HUES64 (cell line): Measurements from ENCODE around the gene TMEM132D.
"Not testable (repeated sequence)": the region's sequence is repeated elsewhere in the genome, so short reads cannot be mapped to it uniquely, and the experiment has no call there.

Source experiments
- H3K27ac ChIP-seq: 2 replicates; pipeline ENCODE4 v1.7.0; 2013; ENCODE audit warnings: low read depth, low read length, inconsistent platforms
- H3K27me3 ChIP-seq: 2 replicates; pipeline ENCODE4 v1.6.1; 2013; ENCODE audit warnings: mild to moderate bottlenecking, low read length; ENCODE audit not compliant: insufficient read depth
- H3K36me3 ChIP-seq: 2 replicates; pipeline ENCODE4 v1.6.1; 2013; ENCODE audit warnings: mild to moderate bottlenecking, low read length; ENCODE audit not compliant: insufficient read depth
- H3K4me1 ChIP-seq: 2 replicates; pipeline ENCODE4 v1.6.1; 2013; ENCODE audit warnings: mild to moderate bottlenecking, low read length, moderate library complexity; ENCODE audit not compliant: insufficient read depth
- H3K4me3 ChIP-seq: 2 replicates; pipeline ENCODE4 v1.5.1; 2013; ENCODE audit warnings: mild to moderate bottlenecking, low read length, moderate library complexity
- H3K9ac ChIP-seq: 2 replicates; pipeline ENCODE4 v1.6.1; 2013; ENCODE audit warnings: mild to moderate bottlenecking, low read depth, low read length
- H3K9me3 ChIP-seq: 2 replicates; pipeline ENCODE4 v1.6.1; 2013; ENCODE audit warnings: low read depth, low read length; ENCODE audit not compliant: insufficient read depth
- WGBS: fragments of 150-250, 120-280 bp; methylation state at CpG from one replicate; pipeline ENCODE4 v1.1.7; 2013; ENCODE audit warnings: missing lambda C conversion rate; 5-methylcytosine and 5-hydroxymethylcytosine counted together

TMEM132D gene

GRCh38 chr12:129561304-129561703, 342.5 kb downstream of the TMEM132D start:
- Histone ChIP-seq H3K36me3 (no peaks in the 10 kb centered on the region), H3K9ac (no peak overlapping the region), H3K27ac (no peak overlapping the region), H3K9me3 (peaks cover 6% of the 10 kb centered on the region; the same call in 1 of the 2 replicates), H3K4me1 (no peaks in the 10 kb centered on the region), H3K4me3 (no peak overlapping the region), H3K27me3 (no peaks in the 10 kb centered on the region)
- 98% methylated on average over 1 of the region's 2 CpGs for WGBS

GRCh38 chr12:129559776-129560175, 344.0 kb downstream of the TMEM132D start:
- 93% methylated on average over 4 of the region's 4 CpGs for WGBS
- Histone ChIP-seq H3K4me3 (no peak overlapping the region), H3K27me3 (no peaks in the 10 kb centered on the region), H3K27ac (no peak overlapping the region), H3K9me3 (no peaks in the 10 kb centered on the region), H3K4me1 (no peaks in the 10 kb centered on the region), H3K36me3 (no peaks in the 10 kb centered on the region), H3K9ac (no peak overlapping the region)

GRCh38 chr12:129558036-129558435, 345.8 kb downstream of the TMEM132D start:
- no peak overlapping the region for H3K4me3 ChIP-seq
- no peak overlapping the region for H3K9ac ChIP-seq
- H3K27me3 ChIP-seq: no peaks in the 10 kb centered on the region
- no peaks in the 10 kb centered on the region for H3K9me3 ChIP-seq
- 91% methylated on average over 2 of the region's 2 CpGs for WGBS
- no peaks in the 10 kb centered on the region for H3K36me3 ChIP-seq
- H3K4me1 ChIP-seq: no peaks in the 10 kb centered on the region
- no peak overlapping the region for H3K27ac ChIP-seq

- WGBS: 90% methylated on average over 9 of the region's 9 CpGs
- H3K27ac ChIP-seq: no peak overlapping the region
- no peaks in the 10 kb centered on the region for H3K27me3 ChIP-seq
- no peaks in the 10 kb centered on the region for H3K4me1 ChIP-seq
- H3K4me3 ChIP-seq: no peak overlapping the region
- no peak overlapping the region for H3K9ac ChIP-seq
- no peaks in the 10 kb centered on the region for H3K9me3 ChIP-seq
- no peaks in the 10 kb centered on the region for H3K36me3 ChIP-seq
These were observed 347.7 kb downstream of the TMEM132D start for GRCh38 chr12:129556082-129556481.

GRCh38 chr12:129552996-129553750, 350.7 kb downstream of the TMEM132D start:
- Histone ChIP-seq H3K4me1 (no peaks in the 10 kb centered on the region), H3K4me3 (no peak overlapping the region), H3K36me3 (no peaks in the 10 kb centered on the region), H3K9ac (no peak overlapping the region), H3K9me3 (no peaks in the 10 kb centered on the region), H3K27ac (no peak overlapping the region), H3K27me3 (no peaks in the 10 kb centered on the region)
- 88% methylated on average over 19 of the region's 19 CpGs for WGBS

- 91% methylated on average over 3 of the region's 3 CpGs for WGBS
These were observed 352.4 kb downstream of the TMEM132D start for GRCh38 chr12:129551441-129551840.

GRCh38 chr12:129550353-129550752, 353.5 kb downstream of the TMEM132D start:
- Histone ChIP-seq H3K36me3 (no peaks in the 10 kb centered on the region), H3K27ac (no peak overlapping the region), H3K27me3 (no peaks in the 10 kb centered on the region), H3K9ac (no peak overlapping the region), H3K9me3 (no peaks in the 10 kb centered on the region), H3K4me3 (no peak overlapping the region), H3K4me1 (no peaks in the 10 kb centered on the region)
- WGBS: 93% methylated on average over 3 of the region's 3 CpGs

More at GRCh38 chr12:129551441-129551840, 352.4 kb downstream of the TMEM132D start:
- no peak overlapping the region for H3K27ac ChIP-seq
- H3K9ac ChIP-seq: no peak overlapping the region
- H3K36me3 ChIP-seq: no peaks in the 10 kb centered on the region
- no peaks in the 10 kb centered on the region for H3K27me3 ChIP-seq
- no peaks in the 10 kb centered on the region for H3K4me1 ChIP-seq
- H3K9me3 ChIP-seq: no peaks in the 10 kb centered on the region
- H3K4me3 ChIP-seq: no peak overlapping the region

GRCh38 chr12:129549656-129550055, 354.2 kb downstream of the TMEM132D start:
- H3K4me1 ChIP-seq: no peaks in the 10 kb centered on the region
- no peaks in the 10 kb centered on the region for H3K27me3 ChIP-seq
- no peak overlapping the region for H3K4me3 ChIP-seq
- 94% methylated on average over 5 of the region's 5 CpGs for WGBS
- no peaks in the 10 kb centered on the region for H3K9me3 ChIP-seq
- H3K9ac ChIP-seq: no peak overlapping the region
- H3K27ac ChIP-seq: no peak overlapping the region
- H3K36me3 ChIP-seq: no peaks in the 10 kb centered on the region

GRCh38 chr12:129549020-129549419, 354.8 kb downstream of the TMEM132D start:
- not testable (repeated sequence) for H3K27me3 ChIP-seq, H3K27ac ChIP-seq, H3K9ac ChIP-seq, H3K9me3 ChIP-seq, H3K4me3 ChIP-seq, H3K4me1 ChIP-seq, H3K36me3 ChIP-seq
- 100% methylated on average over 2 of the region's 2 CpGs for WGBS

- no peak overlapping the region for H3K27ac ChIP-seq
- WGBS: 94% methylated on average over 6 of the region's 6 CpGs
These were observed 359.1 kb downstream of the TMEM132D start for GRCh38 chr12:129544716-129545115.

GRCh38 chr12:129540954-129541353, 362.9 kb downstream of the TMEM132D start:
- Histone ChIP-seq H3K27me3 (no peaks in the 10 kb centered on the region), H3K27ac (no peak overlapping the region), H3K4me1 (no peaks in the 10 kb centered on the region; the same call in 1 of the 2 replicates), H3K4me3 (no peak overlapping the region), H3K9me3 (no peaks in the 10 kb centered on the region), H3K9ac (no peak overlapping the region), H3K36me3 (no peaks in the 10 kb centered on the region)
- 96% methylated on average over 5 of the region's 5 CpGs for WGBS

More at GRCh38 chr12:129544716-129545115, 359.1 kb downstream of the TMEM132D start:
- no peak overlapping the region for H3K9ac ChIP-seq
- no peaks in the 10 kb centered on the region for H3K36me3 ChIP-seq
- H3K4me3 ChIP-seq: no peak overlapping the region
- H3K27me3 ChIP-seq: no peaks in the 10 kb centered on the region
- no peaks in the 10 kb centered on the region for H3K9me3 ChIP-seq
- no peaks in the 10 kb centered on the region; the same call in 1 of the 2 replicates for H3K4me1 ChIP-seq
